Airway epithelial cell (primary cell): Measurements from ENCODE around the gene PLA2R1. TPM values are rescaled to one million over a fixed set of nuclear protein-coding genes. Genes with fewer than 3 reads are reported as not detected.

ENCODE experiments used
- total RNA-seq: library from RNA; depleted of rRNA; stranded (reverse); fragments of >200 nt; gene quantifications from 2 replicates; pipeline ENCODE4 v1.2.3, GENCODE V29; 2015

Gene PLA2R1
- 2.1 and 3.0 TPM in 2 replicates for total RNA-seq

GRCh38 chr2:160062292-160063005 is at the start of gene PLA2R1:
PLA2R1 (minus strand) TSS chr2:160062615; CDS start chr2:160062403, 212 bp downstream.

DNA sequence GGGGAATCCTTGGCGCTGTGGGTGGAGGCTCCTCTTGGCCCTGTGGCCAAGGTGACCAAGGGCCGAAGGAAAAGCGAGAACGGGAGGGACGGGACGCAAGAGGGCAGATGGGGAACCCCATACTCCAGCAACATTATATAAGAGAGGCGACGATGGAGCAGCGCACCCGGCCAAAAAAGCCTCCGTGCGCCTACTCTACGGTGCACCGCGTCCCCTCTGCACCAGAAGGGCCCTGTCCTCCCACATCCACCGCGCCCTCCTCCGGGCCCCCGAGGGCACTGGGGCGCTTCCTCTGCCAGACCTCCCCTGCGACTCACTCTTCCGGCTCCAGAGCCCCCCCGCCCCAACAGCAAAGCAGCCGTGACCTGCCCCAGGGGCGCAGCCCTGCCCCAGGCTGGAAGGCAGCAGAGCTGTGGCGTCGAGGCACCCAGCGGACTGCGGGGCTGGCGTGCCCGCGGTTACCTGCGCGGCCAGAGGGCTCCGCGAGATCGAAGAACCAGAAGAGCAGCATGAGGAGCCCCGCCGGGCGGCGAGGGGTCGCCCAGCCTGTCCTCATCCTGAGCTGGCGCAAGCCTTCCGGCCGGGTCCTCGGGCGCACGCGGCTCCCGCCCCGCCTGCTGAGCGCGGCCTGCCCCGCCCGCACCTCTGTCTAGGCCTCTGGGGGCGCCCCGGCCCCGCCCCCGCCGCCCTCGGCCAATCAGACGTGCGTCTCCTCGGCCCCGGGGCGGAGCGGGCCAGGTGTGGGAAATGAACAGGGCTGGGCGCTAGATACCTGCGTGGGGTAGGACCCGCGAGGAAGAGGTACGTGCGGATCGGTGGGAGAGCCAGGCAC is 158.1 kb downstream of the PLA2R1 start, which contains the start of gene LY75:
TSS of gene LY75 (minus strand) at position 630 of the 832 bp plus-strand sequence.

Other genes starting within 250 kb of the PLA2R1 start
- 0.35 and 1.3 TPM in 2 replicates for gene LY75, start 157.9 kb downstream of the PLA2R1 start, total RNA-seq
- gene ITGB6, start 137.7 kb upstream of the PLA2R1 start, total RNA-seq: 58.6 and 65.2 TPM in 2 replicates